G401.6 (cell line): ENCODE measurements around the gene PLSCR4.
A peak's percentile ranks its signal among the peaks of the same experiment; 100 is the strongest.

Experiments
- FAIRE-seq: peaks from 2 replicates; lab custom pipeline; 2012; peaks lifted over from hg19 to GRCh38; lab: Jason Lieb, UNC

PLSCR4 gene

GRCh38 chr3:146189519-146190173 is 61.3 kb downstream of the PLSCR4 start:
- peak; percentile 40 for FAIRE-seq

GRCh38 chr3:146187334-146187950 is 63.5 kb downstream of the PLSCR4 start:
- peak; percentile 73 for FAIRE-seq

GRCh38 chr3:146184241-146185015 is 66.5 kb downstream of the PLSCR4 start:
- FAIRE-seq: no peak

- no peak for FAIRE-seq
Observed at GRCh38 chr3:146181216-146181615, 69.7 kb downstream of the PLSCR4 start.

- FAIRE-seq: no peak
Observed at GRCh38 chr3:146180376-146180775, 70.5 kb downstream of the PLSCR4 start.

- FAIRE-seq: no peak
Observed at GRCh38 chr3:146178006-146178689, 72.8 kb downstream of the PLSCR4 start.

- no peak for FAIRE-seq
Observed at GRCh38 chr3:146177519-146177918, 73.4 kb downstream of the PLSCR4 start.

GRCh38 chr3:146177072-146177471 is 73.8 kb downstream of the PLSCR4 start:
- FAIRE-seq: no peak

- FAIRE-seq: no peak
Observed at GRCh38 chr3:146172586-146172985, 78.3 kb downstream of the PLSCR4 start.

GRCh38 chr3:146170591-146170990 is 80.3 kb downstream of the PLSCR4 start:
- FAIRE-seq: no peak

- no peak for FAIRE-seq
Observed at GRCh38 chr3:146169891-146170290, 81.0 kb downstream of the PLSCR4 start.

GRCh38 chr3:146166826-146167225 is 84.1 kb downstream of the PLSCR4 start:
- FAIRE-seq: no peak

GRCh38 chr3:146166415-146166821 is 84.5 kb downstream of the PLSCR4 start:
- FAIRE-seq: no peak

- FAIRE-seq: no peak
Observed at GRCh38 chr3:146165877-146166276, 85.0 kb downstream of the PLSCR4 start.

- FAIRE-seq: no peak
Observed at GRCh38 chr3:146164971-146165769, 85.7 kb downstream of the PLSCR4 start.

- FAIRE-seq: no peak
Observed at GRCh38 chr3:146164506-146164905, 86.4 kb downstream of the PLSCR4 start.

GRCh38 chr3:146164071-146164470 is 86.8 kb downstream of the PLSCR4 start:
- no peak for FAIRE-seq

- no peak for FAIRE-seq
Observed at GRCh38 chr3:146163584-146163983, 87.3 kb downstream of the PLSCR4 start.

- FAIRE-seq: no peak
Observed at GRCh38 chr3:146162561-146162960, 88.3 kb downstream of the PLSCR4 start.

GRCh38 chr3:146161663-146162002 is 89.3 kb downstream of the PLSCR4 start:
- no peak for FAIRE-seq

GRCh38 chr3:146160964-146161662 is 89.8 kb downstream of the PLSCR4 start, which contains the start of gene PLOD2:
TSS of gene PLOD2 (minus strand) at chr3:146161184. CDS start at chr3:146160989, 195 bp downstream.
- FAIRE-seq: no peak
